ENCODE measurements around the gene CDC16.

Gene CDC16

GRCh38 chr13:114314074-114314912, 79.6 kb downstream of the CDC16 start, which contains the start of gene CHAMP1:
Gene CHAMP1, plus strand, starts transcription at chr13:114314503. Its CDS starts 9,340 bp downstream, at chr13:114323843.
- Histone ChIP-seq H3K27ac (ENCODE audit: extremely low read depth, low read depth, low read length) (peak within 1 kb of the TSS; percentile 88), H3K9me3 (ENCODE audit: control insufficient read depth, insufficient read depth, low read depth, low read length) (no peaks in the 10 kb centered on the region), H3K4me3 (ENCODE audit: low read depth, low read length) (peak within 1 kb of the TSS; percentile 76), H3K4me1 (ENCODE audit: control insufficient read depth, insufficient read depth, low read length) (no peaks in the 10 kb centered on the region), H3K36me3 (ENCODE audit: control insufficient read depth in 2 of 2, insufficient read depth in 1 of 2, low read length in 2 of 2) (peaks cover 0 to 2% of the 10 kb centered on the region in 2 experiments; a peak in 2 of 3 replicates)
- CTCF ChIA-PET, result no interaction called here
- POLR2A ChIA-PET, result interaction anchor here (1.7 kb wide), 1 partner anchor 33 kb away, joined by 5 read pairs; the partner anchor contains the start of gene UPF3A
- TF ChIP-seq ZNF280D (tag by site-specific recombination; IDR thresholded peaks at IDR 0.05) (no peak), ZNF26 (tag by site-specific recombination; IDR thresholded peaks at IDR 0.05) (no peak), KLF1 (tag by site-specific recombination; IDR thresholded peaks at IDR 0.05) (peak; percentile 43; the same call in 1 of the 2 replicates), ZNF530 (tag by site-specific recombination; IDR thresholded peaks at IDR 0.05; ENCODE audit: low read depth) (no peak), KLF16 (tag by site-specific recombination; IDR thresholded peaks at IDR 0.05) (no peak), ZNF518A (tag by site-specific recombination; conservative IDR thresholded peaks at IDR 0.05; ENCODE audit: low read depth) (no peak), ZBTB11 (tag by site-specific recombination; conservative IDR thresholded peaks at IDR 0.05; ENCODE audit: low read depth) (peak; percentile 73; the same call in 1 of the 2 replicates), ZNF37A (tag by site-specific recombination; IDR thresholded peaks at IDR 0.05) (0 out of 2 replicates have a peak, but pooled peaks have one; percentile 54), ZFHX2 (tag by site-specific recombination; conservative IDR thresholded peaks at IDR 0.05) (peak; percentile 90), ZSCAN5A (tag by site-specific recombination; IDR thresholded peaks at IDR 0.05) (no peak), ZNF510 (tag by site-specific recombination; IDR thresholded peaks at IDR 0.05; ENCODE audit: insufficient replicate concordance) (no peak), ZNF791 (tag by site-specific recombination; IDR thresholded peaks at IDR 0.05) (no peak), PRDM10 (tag by site-specific recombination; IDR thresholded peaks at IDR 0.05) (no peak), ZNF514 (tag by site-specific recombination; IDR thresholded peaks at IDR 0.05) (no peak), GLIS1 (tag by site-specific recombination; IDR thresholded peaks at IDR 0.05) (no peak; the same call in 1 of the 2 replicates), ZXDB (tag by site-specific recombination; IDR thresholded peaks at IDR 0.05) (no peak), TCF7L2 (IDR thresholded peaks at IDR 0.05; ENCODE audit: borderline replicate concordance, low read depth, low read length) (no peak)
